PC-3 (cell line): Measurements from ENCODE around the gene SAP25.

ENCODE experiments used
- EZH2 ChIP-seq: fragments of 300-600 bp; sonication (generic); IDR thresholded peaks from one replicate; pipeline ENCODE4 v1.6.1; 2017; ENCODE audit warnings: antibody characterized with exemption, mild to moderate bottlenecking, low read length; ENCODE audit not compliant: unreplicated experiment
- TF ChIP-seq, protein P1 (sequence below): fragments of 300-600 bp; sonication (generic); conservative IDR thresholded peaks from 2 replicates; pipeline ENCODE4 v1.5.1; 2017; ENCODE audit warnings: antibody characterized with exemption, low read depth, mild to moderate bottlenecking, low read length

DNA sequence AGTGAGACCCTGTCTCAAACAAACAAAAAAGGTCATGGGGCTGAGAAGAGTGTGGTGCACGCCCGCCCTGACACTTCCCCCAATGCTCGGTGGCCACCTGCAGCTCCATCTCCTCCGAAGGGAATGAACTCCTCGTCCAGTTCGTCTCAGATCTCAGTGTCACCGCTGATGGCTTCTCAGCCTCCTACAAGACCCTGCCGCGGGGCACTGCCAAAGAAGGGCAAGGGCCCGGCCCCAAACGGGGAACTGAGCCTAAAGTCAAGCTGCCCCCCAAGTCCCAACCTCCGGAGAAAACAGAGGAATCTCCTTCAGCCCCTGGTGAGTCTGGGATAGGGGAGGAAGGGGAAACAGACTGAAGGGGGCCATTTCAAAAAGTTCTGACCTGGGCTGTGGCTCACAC is 32.6 kb upstream of the SAP25 start:
- TF ChIP-seq, protein P1, sequence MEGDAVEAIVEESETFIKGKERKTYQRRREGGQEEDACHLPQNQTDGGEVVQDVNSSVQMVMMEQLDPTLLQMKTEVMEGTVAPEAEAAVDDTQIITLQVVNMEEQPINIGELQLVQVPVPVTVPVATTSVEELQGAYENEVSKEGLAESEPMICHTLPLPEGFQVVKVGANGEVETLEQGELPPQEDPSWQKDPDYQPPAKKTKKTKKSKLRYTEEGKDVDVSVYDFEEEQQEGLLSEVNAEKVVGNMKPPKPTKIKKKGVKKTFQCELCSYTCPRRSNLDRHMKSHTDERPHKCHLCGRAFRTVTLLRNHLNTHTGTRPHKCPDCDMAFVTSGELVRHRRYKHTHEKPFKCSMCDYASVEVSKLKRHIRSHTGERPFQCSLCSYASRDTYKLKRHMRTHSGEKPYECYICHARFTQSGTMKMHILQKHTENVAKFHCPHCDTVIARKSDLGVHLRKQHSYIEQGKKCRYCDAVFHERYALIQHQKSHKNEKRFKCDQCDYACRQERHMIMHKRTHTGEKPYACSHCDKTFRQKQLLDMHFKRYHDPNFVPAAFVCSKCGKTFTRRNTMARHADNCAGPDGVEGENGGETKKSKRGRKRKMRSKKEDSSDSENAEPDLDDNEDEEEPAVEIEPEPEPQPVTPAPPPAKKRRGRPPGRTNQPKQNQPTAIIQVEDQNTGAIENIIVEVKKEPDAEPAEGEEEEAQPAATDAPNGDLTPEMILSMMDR, result no peak
- TF ChIP-seq EZH2, result no peak
